GM19395 (cell line): ENCODE measurements around the gene CCDC80.

Experiments
- ATAC-seq: cut with Tn5 transposase; IDR thresholded peaks from one replicate; pipeline ENCODE4 v1.9.1; 2021; ENCODE audit warnings: mild to moderate bottlenecking, moderate library complexity; ENCODE audit not compliant: unreplicated experiment

The CCDC80 gene, protein sequence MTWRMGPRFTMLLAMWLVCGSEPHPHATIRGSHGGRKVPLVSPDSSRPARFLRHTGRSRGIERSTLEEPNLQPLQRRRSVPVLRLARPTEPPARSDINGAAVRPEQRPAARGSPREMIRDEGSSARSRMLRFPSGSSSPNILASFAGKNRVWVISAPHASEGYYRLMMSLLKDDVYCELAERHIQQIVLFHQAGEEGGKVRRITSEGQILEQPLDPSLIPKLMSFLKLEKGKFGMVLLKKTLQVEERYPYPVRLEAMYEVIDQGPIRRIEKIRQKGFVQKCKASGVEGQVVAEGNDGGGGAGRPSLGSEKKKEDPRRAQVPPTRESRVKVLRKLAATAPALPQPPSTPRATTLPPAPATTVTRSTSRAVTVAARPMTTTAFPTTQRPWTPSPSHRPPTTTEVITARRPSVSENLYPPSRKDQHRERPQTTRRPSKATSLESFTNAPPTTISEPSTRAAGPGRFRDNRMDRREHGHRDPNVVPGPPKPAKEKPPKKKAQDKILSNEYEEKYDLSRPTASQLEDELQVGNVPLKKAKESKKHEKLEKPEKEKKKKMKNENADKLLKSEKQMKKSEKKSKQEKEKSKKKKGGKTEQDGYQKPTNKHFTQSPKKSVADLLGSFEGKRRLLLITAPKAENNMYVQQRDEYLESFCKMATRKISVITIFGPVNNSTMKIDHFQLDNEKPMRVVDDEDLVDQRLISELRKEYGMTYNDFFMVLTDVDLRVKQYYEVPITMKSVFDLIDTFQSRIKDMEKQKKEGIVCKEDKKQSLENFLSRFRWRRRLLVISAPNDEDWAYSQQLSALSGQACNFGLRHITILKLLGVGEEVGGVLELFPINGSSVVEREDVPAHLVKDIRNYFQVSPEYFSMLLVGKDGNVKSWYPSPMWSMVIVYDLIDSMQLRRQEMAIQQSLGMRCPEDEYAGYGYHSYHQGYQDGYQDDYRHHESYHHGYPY

DNA sequence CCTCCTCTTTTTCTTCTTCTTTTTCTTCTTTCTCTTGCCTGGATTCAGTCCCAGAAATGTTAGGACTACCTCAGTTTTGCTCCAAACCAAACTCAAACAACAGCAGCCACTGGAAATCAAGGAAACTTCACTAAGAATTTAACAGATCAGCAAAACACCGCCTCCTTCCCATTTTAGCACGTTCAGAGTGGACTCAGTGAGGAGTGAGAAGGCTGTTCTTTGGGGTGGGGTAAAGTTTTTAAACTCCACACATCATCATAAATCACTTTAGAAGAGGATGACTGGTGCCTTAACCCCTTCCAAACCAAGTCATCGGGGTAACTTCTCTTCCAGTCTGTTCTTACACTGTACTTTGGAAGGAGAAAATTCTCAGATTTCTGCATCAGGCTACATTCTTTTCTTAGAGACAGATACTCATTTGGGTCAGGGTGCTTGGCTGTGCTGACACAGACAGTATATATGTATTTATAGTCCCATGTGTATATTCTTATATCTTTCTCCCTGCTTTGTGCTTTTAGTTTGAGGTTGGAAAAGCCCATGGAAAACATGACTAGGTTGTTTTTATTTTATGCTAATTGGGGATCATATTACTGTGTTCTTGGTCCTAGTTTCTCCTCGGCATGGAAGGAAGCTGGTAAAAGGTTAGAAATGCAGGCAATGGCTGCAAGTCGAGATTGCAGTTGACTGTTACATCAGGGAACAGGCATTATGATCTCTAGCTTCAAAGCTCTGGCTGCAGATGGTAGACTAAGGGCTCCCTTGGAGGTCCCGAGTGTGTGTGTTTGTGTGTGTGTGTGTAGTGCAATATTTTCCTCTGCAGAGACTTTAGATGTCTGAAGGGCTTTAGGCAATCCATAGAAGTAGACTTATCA is at the start of gene CCDC80:
Gene CCDC80 (minus strand): TSS at position 214 of the 872 bp plus-strand sequence. CDS start 1,238 bp downstream, outside the sequence.
- no peak for ATAC-seq

DNA sequence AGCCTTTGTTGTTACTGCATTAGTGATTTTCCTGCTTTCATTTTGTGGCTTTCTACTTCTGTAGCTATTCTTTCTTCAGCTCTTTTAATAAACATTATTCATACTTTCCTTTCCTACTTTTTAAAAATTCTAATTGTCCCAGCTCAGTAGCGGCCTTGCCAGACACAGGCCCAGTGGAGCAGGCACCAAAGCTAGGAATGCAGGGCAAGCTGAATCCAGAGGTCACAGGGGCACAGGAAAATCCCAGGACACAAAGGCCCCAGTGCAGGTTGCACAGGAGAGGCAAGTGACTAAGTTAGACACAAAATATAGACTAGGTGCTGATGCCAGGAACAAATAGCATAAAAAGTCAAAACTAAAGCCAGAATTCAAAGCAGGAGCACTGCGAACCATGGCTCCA is 49.0 kb upstream of the CCDC80 start:
- ATAC-seq = no peak

DNA sequence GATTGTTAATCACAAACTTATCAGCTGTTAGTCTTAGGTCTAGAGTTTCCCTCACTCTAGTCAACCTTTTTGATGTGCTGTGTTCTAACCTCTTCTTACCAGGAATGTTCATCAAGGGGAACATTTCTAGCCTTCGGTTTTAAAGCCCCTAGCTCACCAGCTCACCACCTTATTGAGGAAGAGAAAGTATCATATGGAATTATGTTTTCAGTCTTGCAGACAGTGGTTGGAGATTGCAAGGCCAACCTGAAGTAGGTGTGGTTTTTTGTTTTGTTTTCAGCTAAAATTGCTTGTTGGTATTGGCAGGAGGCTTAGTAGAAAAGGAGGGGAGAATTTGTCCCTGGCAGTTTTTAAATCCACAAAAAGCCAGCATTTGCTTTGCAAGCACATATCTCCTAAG is 48.4 kb upstream of the CCDC80 start:
- ATAC-seq = no peak

DNA sequence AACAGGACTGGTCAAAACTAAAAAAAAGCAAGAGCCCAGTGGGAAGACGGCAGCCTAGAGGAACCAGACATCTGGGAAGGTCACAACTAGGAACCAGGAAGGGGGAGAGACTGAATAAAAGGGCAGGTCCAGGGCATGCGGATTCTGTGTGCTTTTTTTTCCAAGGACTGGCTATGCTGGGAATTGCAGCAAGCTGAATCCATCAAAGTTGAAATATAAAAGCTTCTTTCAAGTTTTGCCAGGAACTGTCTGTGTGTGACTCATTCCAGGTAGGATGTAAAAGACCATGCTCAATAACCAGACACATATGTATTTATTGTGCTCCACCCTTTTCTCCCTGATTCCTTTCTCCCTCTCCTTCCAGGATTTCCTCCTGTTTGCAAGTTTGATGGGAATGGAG is 47.9 kb upstream of the CCDC80 start:
- no peak for ATAC-seq

DNA sequence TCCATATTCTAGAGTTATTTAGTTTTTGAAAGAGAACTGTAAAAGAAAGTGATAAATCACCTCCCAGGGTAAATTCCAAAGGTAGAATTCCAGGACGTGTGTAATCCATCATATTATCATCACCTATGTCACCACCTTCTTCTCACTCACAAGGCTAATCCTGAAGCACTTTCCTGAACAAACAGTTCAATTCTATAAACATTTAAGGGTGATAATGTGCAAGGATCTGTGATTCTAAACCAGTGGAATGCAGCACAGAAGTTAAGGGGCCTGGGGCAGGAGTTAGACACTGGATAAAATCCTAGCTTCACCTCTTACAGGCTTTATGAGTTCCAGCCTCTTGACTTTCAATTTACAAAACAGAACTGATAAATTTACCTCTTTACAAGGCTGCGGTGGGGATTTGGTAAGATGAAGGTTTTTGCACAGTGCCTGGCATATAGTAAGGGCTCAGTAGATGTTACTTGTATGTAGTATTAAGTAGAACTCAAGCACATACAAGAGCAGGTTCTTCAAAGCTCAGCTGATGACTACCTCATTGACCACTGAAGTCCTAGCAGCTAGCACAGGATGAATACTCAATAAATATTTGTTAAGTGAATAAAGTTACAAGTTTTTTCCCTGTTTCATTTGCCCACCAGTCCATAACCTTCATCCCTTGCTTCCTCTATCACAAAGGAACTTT is 47.3 kb upstream of the CCDC80 start:
- ATAC-seq = no peak

DNA sequence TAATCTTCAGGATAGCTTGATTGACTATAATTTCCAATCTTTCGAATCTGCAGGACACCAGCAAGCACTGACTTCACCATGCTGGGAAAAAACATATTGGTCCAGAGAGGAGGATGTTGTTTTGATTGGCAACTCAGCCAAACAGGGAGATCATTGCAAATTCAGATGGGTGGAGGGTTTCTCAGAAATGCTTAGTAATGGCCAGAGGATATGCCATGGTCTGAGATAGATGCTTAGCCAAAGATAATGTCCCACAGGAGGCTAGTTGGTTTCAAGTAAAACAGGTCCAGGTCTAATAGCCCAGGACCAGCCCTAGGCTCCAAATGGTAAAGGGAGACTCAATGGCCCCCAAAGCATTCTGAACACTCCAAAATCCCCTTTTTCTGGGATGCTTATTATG is 46.7 kb upstream of the CCDC80 start:
- no peak for ATAC-seq

DNA sequence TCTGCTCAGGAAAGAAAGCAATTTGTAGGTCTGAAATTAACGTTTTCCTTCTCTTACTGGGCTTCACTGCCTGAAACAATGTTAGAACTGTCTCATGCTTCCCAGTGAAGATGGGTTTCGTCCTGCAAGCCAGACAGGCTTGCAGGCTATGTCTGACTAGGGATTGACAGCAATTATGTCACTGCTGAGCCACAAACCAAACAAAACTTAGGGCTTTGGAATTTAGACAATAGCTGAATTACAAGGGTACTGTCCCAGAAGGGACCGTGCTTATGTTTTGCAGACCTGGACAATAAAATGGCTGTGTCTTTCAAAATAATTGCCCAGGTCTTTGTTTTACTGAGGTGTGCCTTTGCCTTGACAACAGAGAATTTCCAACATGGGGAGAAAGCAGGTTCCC is 46.3 kb upstream of the CCDC80 start:
- no peak for ATAC-seq

DNA sequence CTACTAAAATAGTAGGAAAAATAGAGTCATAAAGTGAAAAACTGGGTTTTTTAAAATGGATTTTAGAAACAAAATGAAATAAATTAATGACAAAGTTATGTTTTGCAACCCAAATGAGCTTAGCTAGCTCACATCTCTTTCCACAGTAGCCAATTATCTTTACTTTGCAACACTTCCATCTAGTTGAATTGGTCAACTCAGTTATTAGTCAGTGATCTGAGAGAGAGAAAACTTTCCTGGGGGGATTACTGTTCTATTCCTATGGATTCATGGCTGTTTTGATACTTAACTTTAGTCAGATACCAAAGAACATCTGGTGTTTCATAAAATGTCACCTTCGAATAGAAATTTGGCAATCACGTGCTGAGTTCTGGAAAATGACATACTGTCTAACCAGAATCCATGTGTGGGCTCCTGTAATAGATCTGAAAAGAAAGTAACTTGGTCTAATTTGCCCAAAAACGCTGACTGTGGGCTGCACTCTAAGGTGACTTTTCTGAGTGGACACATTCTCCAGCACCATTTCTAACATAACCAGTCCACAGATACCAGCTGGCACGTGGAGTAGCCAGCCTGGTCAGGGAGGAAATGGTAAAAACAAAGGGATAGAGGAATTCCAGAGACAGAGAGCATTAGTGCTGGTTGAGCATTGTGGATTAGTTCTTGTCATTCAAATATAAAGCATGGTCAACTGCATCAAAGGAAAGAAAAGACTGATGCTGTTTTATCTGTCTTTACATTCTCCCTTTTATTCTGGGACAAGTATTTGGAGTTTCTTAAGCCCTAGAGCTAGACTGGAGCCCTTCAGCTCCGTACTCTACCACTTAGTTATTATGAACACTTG is 45.2 kb upstream of the CCDC80 start:
- ATAC-seq = no peak

DNA sequence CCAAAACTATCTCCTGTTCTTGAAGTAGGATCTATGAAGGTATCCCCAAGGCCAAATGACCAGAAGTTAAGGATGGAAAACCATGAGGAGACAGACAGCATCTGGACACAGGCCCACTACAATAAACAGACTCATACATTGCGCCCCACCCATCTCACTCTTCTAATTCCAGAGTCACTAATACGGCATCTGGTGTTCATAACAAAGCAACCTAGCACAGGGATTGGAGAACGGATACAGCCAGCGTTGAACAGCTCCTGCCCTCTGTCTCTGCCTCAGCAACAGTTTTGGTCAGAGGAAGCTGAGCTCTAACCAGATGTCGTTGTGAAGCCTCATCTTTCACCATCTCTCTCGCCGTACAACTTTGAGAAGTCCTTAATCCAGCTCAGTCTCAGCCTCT is 44.5 kb upstream of the CCDC80 start:
- no peak for ATAC-seq

DNA sequence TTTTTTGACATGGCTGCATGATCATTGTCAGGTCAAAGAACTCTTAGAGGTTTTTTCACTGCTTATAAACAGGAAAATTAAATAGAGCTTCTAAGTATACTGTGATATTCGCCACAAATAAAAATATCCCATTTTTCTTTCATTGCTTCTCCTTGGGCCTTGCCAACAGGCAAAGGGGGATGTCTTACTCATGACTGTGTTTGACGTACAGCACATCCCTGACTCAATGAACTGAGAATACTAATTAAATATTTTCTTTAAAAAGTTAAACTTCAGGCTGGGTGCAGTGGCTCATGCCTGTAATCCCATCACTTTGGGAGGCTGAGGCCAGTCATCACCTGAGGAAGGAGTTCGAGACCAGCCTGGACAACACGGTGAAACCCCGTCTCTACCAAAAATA is 41.4 kb upstream of the CCDC80 start:
- no peak for ATAC-seq

DNA sequence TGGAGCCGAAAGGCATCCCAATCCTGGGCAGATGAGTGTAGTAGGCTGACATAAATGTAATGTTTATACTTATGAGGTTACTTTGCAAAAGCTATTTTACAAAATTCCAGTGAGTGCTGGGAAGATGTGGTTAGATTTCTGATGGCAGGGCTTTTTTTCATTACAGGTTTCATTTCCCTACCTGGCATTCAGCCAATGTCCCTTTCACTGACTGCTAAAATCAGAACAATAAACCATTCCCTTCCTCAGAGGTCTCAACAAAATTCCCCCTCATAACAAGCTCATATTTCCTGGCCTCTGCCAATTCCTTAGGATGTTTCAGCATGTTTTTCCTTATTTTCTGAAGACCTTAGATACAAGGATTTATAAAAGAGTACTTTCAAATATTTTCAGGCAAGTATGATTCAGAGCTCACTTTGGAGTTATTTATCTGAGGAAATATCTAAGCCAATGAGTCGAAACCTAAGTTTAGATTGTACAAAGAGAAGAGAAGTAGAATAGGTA is 40.9 kb upstream of the CCDC80 start:
- ATAC-seq = no peak

DNA sequence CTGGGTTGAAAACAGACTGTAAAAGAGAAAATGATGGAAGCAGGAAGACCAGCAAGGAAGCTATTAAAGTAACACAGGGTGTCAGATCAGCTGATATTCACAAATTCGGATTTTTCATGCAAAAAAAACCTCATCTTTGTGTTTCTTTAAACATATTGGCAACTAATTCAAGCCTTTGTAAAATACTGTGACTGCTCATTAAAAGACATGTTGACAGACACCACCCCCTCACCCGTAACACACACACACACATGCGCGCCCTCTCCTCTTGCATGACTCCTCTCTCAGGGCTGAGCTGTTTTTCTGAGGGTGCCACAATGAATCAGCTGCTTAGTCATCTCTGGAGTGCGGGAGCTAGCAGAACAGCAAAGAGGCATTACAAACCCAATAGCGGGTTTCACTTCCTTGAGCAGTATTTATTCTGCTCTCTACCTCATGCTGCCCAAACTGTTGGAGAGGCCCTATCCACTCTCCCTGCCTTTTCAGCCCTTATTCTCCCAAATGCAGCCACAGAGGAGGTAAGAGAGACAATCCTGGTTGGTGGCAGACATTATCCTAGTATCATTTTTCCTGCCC is 35.8 kb upstream of the CCDC80 start:
- ATAC-seq = peak; percentile 100

DNA sequence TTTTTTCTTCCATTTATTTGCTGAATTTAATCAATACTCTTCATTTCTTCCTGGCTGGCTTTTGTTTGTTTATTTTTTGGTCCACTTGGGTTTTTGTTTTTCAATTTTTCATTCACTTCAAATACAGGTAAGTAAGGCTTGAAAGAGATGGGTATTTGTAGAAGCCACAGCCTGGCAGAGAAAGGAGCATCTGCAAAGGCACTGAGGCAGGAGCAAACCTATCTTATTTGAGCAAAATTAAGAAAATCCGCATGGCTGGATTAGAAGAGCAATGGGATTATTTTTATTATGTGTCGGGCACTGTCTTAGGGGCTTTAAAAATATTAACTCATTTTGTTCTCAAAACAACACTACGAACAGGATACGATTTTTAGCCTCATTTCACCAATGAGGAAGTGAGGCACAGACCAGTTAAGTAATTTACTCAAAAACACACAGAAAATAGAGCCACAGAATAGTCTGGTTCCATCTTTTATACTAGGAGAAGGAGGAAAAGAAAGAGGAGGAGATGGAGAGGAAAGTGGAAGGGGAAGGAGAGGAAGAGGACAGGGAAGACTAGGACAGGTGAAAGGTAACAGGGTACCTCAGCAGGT is 35.1 kb upstream of the CCDC80 start:
- ATAC-seq = peak; percentile 5

DNA sequence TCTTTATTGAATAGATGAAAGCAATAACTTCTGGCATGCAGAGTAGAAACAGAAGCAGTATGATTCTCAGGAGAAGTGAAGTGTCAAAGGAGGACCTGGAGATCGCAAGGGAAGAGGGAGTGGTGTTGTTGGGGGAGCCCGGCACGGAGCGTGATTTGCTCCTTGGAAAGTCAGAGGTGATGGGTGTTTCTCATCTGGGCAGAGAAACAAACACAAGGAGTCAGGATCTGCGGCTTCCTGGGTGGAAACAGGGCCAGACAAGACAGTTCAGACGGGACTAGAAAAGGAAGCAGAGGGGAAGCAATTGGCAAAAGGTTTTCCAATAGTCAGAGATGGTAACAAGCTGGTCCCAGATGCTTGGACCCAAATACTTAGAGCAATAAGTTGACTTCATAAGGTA is 34.4 kb upstream of the CCDC80 start:
- ATAC-seq = no peak

DNA sequence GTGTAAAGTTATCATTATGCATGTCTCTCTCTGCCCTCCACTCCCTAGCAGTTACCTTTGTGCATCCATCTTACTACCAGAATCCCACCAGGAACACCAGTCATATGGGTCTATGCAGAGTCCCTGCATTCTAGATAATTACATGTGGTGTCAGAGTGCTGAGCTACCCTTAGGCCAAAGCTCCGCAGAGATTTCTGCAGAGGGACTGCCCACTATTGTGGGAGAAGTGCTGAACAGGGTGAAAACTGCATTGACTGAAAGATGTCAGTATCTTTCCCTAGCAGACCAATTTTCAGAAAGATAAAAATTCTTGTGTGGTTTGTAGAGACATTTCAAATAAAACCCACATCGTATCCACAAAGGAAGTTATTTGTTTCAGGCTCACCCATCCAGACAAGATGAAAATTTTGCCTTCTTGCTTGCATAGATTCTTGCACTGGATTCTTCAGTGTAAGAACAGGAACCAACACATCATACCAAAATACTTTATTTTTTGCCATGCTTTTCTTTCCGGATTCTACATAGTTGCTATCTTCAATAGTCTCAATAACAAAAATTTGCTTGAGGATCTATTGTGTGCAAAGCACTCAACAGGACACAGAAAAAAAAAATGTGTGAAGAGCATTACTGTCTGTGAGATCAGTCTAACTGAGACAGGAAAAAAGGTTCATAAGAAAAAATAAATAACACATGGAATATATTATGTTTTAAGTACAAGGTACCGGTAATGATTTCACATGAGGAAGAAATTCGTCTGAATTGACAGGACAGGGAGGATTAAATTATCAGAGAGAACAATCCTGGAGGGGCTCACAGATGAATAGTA is 32.0 kb upstream of the CCDC80 start:
- no peak for ATAC-seq

DNA sequence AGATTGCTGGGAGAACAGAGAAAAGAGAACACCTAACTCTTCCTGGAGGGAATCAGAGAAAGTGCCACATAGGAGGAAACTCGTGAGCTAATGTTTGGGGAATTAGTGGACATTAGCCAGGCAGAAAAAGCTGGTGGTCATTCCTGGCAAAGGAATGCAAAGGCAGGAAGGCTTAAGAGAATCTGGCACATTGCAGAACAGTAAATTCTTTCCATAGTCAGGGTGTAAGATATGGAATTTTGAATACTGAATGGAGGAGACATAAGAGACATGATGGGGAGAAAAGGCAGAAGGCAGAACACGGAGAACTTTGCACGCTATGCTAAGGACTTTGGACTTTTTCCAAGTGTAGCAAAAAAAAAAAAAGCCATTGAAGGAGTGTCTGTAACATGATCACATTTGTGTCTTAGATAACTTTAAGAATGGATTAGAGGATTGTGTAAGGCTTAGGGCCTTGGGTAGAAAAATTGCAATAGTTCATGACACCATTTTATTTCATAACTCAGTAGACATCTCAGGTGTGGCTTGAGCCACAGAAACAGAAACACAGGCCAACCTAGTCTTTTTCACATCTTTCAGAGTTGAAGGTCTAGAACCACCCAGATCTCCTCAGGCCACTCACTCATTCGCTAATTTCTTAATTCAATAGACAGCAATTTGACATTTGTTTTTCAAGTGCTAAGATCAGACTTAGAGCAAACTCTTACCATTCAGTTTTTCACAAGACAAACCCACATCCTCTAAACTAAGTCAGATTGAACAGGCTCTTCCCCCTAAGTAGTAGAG is 31.2 kb upstream of the CCDC80 start:
- ATAC-seq = no peak

DNA sequence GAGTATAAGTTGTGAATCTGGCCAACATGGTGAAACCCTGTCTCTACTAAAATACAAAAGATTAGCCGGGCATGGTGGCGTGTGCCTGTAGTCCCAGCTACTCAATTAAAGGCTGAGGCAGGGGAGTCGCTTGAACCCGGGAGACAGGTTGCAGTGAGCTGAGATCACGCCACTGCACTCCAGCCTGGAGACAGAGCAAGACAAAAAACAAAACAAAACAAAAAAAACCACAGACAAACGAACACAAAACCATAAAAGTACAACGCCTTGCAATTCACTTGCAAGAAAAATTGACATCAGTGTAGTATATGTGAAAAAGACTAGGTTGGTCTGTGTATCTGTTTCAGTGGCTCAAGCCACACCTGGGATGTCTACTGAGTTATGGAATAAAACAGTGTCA is 29.9 kb upstream of the CCDC80 start:
- ATAC-seq = no peak
